HG02970 (cell line): ENCODE measurements around the gene UPK1B.
"Not testable (repeated sequence)": the region's sequence is repeated elsewhere in the genome, so short reads cannot be mapped to it uniquely, and the experiment has no call there.

Experiments used
- ATAC-seq: cut with Tn5 transposase; IDR thresholded peaks from one replicate; pipeline ENCODE4 v1.9.1; 2021; ENCODE audit warnings: mild to moderate bottlenecking, moderate library complexity, moderate number of reproducible peaks; ENCODE audit not compliant: unreplicated experiment, low FRiP score

UPK1B gene

DNA sequence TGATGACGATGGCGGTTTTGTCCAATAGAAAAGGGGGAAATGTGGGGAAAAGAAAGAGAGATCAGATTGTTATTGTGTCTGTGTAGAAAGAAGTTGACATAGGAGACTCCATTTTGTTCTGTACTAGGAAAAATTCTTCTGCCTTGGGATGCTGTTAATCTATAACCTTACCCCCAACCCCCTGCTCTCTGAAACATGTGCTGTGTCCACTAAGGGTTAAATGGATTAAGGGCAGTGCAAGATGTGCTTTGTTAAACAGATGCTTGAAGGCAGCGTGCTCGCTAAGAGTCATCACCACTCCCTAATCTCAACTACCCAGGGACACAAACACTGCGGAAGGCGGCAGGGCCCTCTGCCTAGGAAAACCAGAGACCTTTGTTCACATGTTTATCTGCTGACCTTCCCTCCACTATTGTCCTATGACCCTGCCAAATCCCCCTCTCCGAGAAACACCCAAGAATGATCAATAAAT is 69.7 kb downstream of the UPK1B start:
- not testable (repeated sequence) for ATAC-seq

- no peak for ATAC-seq
Observed at GRCh38 chr3:119243712-119244111, 70.3 kb downstream of the UPK1B start.

- no peak for ATAC-seq
Observed at GRCh38 chr3:119245778-119246177, 72.4 kb downstream of the UPK1B start.
